Gastroesophageal sphincter (tissue), 4 donors: ENCODE measurements around the gene PAM. TPM values are rescaled to one million over a fixed set of nuclear protein-coding genes. Genes with fewer than 3 reads are reported as not detected.

Source experiments
- ATAC-seq: fragments of 150-250 bp; one replicate; pipeline ENCODE4 v1.9.1; 2016; ENCODE audit warnings: mild to moderate bottlenecking, moderate library complexity
- H3K27ac ChIP-seq, 4 donors: fragments of 200-600 bp; sonication (generic) in 3 of 4; 1 replicate in 3 of 4; 2 replicates in 1 of 4; pipeline ENCODE4 v1.5.1; 2016 to 2019
- H3K27me3 ChIP-seq: fragments of 200-600 bp; sonication (generic); one replicate; pipeline ENCODE4 v1.5.1; 2019
- H3K36me3 ChIP-seq, 2 donors: fragments of 200-600 bp; sonication (generic); one replicate each; pipeline ENCODE4 v1.5.1; 2019; ENCODE audit warnings: control low read depth in 1 of 2
- H3K4me1 ChIP-seq, 3 donors: fragments of 200-600 bp; sonication (generic); 1 replicate in 2 of 3; 2 replicates in 1 of 3; pipeline ENCODE4 v1.5.1; 2016 to 2019; ENCODE audit warnings: control low read depth in 2 of 3
- H3K4me3 ChIP-seq, 2 donors: fragments of 200-600 bp; sonication (generic); one replicate each; pipeline ENCODE4 v1.5.1; 2019; ENCODE audit warnings: mild to moderate bottlenecking in 1 of 2, moderate library complexity in 1 of 2
- H3K9me3 ChIP-seq, 3 donors: fragments of 200-600 bp; sonication (generic); one replicate each; pipeline ENCODE4 v1.5.1; 2017 to 2019; ENCODE audit warnings: control low read depth in 2 of 3
- EP300 ChIP-seq: sonication (generic); formaldehyde crosslinking; IDR thresholded peaks from one replicate; pipeline ENCODE4 v1.6.1; 2017; ENCODE audit warnings: antibody characterized with exemption, mild to moderate bottlenecking
- POLR2A ChIP-seq, 2 donors: fragments of 450-650 bp; IDR thresholded peaks; one replicate each; pipeline ENCODE4 v1.6.1; 2017; ENCODE audit warnings: antibody characterized with exemption in 2 of 2, mild to moderate bottlenecking in 2 of 2, moderate library complexity in 1 of 2
- POLR2AphosphoS5 ChIP-seq: sonication (generic); formaldehyde crosslinking; IDR thresholded peaks from one replicate; pipeline ENCODE4 v1.6.1; 2017; ENCODE audit warnings: antibody characterized with exemption
- WGBS, 2 donors: methylation state at CpG; one replicate each; pipeline ENCODE4 v1.1.5; 2018; ENCODE audit warnings: low coverage in 1 of 2; 5-methylcytosine and 5-hydroxymethylcytosine counted together
- total RNA-seq, 4 donors: library from RNA; depleted of rRNA; stranded (reverse); fragments of >200 nt; gene quantifications; one replicate each; pipeline ENCODE4 v1.1.0, GENCODE V29; 2016
- TF ChIP-seq, protein P1 (sequence below), 4 experiments: fragments of 200-600 bp in 2 of 4; fragments of 450-650 bp in 2 of 4; sonication (generic) in 1 of 4; IDR thresholded peaks; one replicate each; pipeline ENCODE4 v1.5.1; 2017 to 2019; ENCODE audit warnings: antibody characterized with exemption in 4 of 4, mild to moderate bottlenecking in 2 of 4, moderate library complexity in 2 of 4

The PAM gene
- total RNA-seq, 4 donors from 2014 or later, result 247 to 404 (median 311) TPM

GRCh38 chr5:102809033-102809432 lies 53.9 kb downstream of the PAM start:
- WGBS, 2 donors, result 70 to 90% methylated on average over 3 to 4 of the region's 4 CpGs
- no peaks in the 10 kb centered on the region for H3K9me3 ChIP-seq
- no peaks in the 10 kb centered on the region for H3K27me3 ChIP-seq
- H3K4me1 ChIP-seq, result peaks cover 0 to 36% (median 4%) of the 10 kb centered on the region in 3 donors
- H3K36me3 ChIP-seq, result no peaks in the 10 kb centered on the region
- peak overlapping the region in 3 of 4 donors; percentile 14 to 27 (median 18) for H3K27ac ChIP-seq
- TF ChIP-seq POLR2AphosphoS5, result no peak
- TF ChIP-seq EP300, result no peak
- TF ChIP-seq POLR2A (IDR thresholded peaks at IDR 0.05), result no peak
- TF ChIP-seq, protein P1, sequence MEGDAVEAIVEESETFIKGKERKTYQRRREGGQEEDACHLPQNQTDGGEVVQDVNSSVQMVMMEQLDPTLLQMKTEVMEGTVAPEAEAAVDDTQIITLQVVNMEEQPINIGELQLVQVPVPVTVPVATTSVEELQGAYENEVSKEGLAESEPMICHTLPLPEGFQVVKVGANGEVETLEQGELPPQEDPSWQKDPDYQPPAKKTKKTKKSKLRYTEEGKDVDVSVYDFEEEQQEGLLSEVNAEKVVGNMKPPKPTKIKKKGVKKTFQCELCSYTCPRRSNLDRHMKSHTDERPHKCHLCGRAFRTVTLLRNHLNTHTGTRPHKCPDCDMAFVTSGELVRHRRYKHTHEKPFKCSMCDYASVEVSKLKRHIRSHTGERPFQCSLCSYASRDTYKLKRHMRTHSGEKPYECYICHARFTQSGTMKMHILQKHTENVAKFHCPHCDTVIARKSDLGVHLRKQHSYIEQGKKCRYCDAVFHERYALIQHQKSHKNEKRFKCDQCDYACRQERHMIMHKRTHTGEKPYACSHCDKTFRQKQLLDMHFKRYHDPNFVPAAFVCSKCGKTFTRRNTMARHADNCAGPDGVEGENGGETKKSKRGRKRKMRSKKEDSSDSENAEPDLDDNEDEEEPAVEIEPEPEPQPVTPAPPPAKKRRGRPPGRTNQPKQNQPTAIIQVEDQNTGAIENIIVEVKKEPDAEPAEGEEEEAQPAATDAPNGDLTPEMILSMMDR (IDR thresholded peaks at IDR 0.05), result no peak
- ATAC-seq, result peak; percentile 67
- no peak overlapping the region for H3K4me3 ChIP-seq

DNA sequence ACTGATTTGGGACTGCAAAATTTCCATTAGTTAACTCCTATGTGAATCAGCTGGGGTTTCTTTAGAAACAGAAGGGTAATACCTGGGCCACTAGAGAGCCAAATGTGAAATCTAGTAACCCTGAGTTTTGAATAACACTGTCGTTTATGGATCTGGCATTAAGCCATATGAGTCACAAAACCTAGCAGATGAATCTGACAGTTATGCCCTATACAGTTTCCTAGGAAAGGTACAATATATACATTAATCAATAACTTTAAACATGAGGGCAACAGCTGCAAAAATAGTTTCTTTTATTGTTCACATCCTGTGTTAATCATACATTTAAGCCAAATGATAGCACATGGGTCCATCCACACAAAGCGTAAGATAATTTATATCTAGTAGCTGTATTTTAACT lies 56.9 kb downstream of the PAM start:
- H3K4me1 ChIP-seq, result peaks cover 0 to 48% (median 4%) of the 10 kb centered on the region in 3 donors
- 40 to 60% methylated on average over 2 of the region's 2 CpGs for WGBS, 2 donors
- ATAC-seq, result no peak
- no peaks in the 10 kb centered on the region for H3K27me3 ChIP-seq
- H3K9me3 ChIP-seq, result no peaks in the 10 kb centered on the region
- TF ChIP-seq EP300 (no peak), POLR2AphosphoS5 (no peak), POLR2A (IDR thresholded peaks at IDR 0.05) (no peak)
- TF ChIP-seq, protein P1 (IDR thresholded peaks at IDR 0.05), result no peak
- no peak overlapping the region for H3K27ac ChIP-seq
- no peak overlapping the region for H3K4me3 ChIP-seq
- H3K36me3 ChIP-seq, result no peaks in the 10 kb centered on the region

- no peak for TF ChIP-seq POLR2AphosphoS5
- WGBS, 2 donors, result 0 to 56% methylated on average over 1 of the region's 1 CpG
- Histone ChIP-seq H3K36me3 (no peaks in the 10 kb centered on the region), H3K9me3 (no peaks in the 10 kb centered on the region), H3K4me1 (peaks cover 0 to 37% (median 0%) of the 10 kb centered on the region in 3 donors), H3K27me3 (no peaks in the 10 kb centered on the region), H3K4me3 (no peak overlapping the region), H3K27ac (no peak overlapping the region)
- no peak for ATAC-seq
These were observed 58.6 kb downstream of the PAM start for GRCh38 chr5:102813740-102814139.

- H3K36me3 ChIP-seq, result no peaks in the 10 kb centered on the region
- no peak for ATAC-seq
- H3K4me1 ChIP-seq, result peaks cover 0 to 33% (median 0%) of the 10 kb centered on the region in 3 donors
- 76 to 77% methylated on average over 3 to 4 of the region's 4 CpGs for WGBS, 2 donors
- H3K4me3 ChIP-seq, result no peak overlapping the region
- no peak for TF ChIP-seq POLR2A (IDR thresholded peaks at IDR 0.05)
- no peak for TF ChIP-seq POLR2AphosphoS5
- TF ChIP-seq EP300, result no peak
- TF ChIP-seq, protein P1 (IDR thresholded peaks at IDR 0.05), result no peak
- no peak overlapping the region for H3K27ac ChIP-seq
- H3K27me3 ChIP-seq, result no peaks in the 10 kb centered on the region
- no peaks in the 10 kb centered on the region for H3K9me3 ChIP-seq
These were observed 60.0 kb downstream of the PAM start for GRCh38 chr5:102815084-102815483.

DNA sequence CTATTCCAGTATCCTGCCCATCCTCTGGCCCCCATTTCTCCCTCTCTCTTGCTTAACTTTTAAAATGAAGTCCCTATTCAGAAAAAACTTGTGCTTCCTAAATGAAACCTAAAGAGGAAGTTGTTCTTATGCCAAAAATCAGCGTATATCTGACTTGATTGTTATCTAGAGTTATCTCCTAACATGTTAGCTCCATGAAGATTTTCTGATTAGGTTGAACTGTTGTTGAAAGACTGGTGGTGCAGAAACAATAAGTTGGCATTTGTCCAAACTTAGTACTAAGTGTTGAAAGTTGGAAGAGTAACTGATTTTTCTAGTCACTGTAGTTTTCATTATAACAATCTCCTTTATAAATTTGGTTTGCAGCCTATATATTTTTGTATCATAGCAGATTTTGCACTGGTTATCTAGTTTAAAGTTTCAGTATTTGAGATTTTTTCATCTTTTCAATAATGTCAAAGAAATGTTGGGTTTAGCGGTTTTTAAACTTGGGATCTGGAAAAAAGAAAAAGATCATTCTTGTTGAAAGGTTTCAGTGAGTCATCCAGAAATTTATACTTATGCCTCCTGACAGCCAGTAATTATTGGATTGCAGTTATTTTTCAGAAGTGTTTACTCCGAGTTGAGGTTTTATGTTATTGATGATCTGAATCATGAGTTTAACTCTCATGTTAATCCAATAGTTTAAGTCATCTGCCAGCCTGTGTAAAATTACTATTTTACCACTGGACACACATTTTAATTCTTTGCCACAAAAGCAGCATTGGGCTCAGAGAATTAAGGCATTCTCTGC lies 60.6 kb downstream of the PAM start:
- ATAC-seq, result no peak
- H3K27me3 ChIP-seq, result no peaks in the 10 kb centered on the region
- no peaks in the 10 kb centered on the region for H3K36me3 ChIP-seq
- peaks cover 0 to 33% (median 0%) of the 10 kb centered on the region in 3 donors for H3K4me1 ChIP-seq
- no peak overlapping the region for H3K4me3 ChIP-seq
- no peak overlapping the region for H3K27ac ChIP-seq
- 60 to 72% methylated on average over 3 of the region's 3 CpGs for WGBS, 2 donors
- no peaks in the 10 kb centered on the region for H3K9me3 ChIP-seq
- TF ChIP-seq POLR2AphosphoS5, result no peak
- TF ChIP-seq, protein P1 (IDR thresholded peaks at IDR 0.05), result no peak
- no peak for TF ChIP-seq POLR2A (IDR thresholded peaks at IDR 0.05)
- TF ChIP-seq EP300, result no peak
